GM19467 (cell line): Measurements from ENCODE around the gene MYO1E.

Experiments
- ATAC-seq: cut with Tn5 transposase; IDR thresholded peaks from one replicate; pipeline ENCODE4 v1.9.1; 2021; ENCODE audit warnings: mild to moderate bottlenecking, moderate library complexity; ENCODE audit not compliant: unreplicated experiment

The MYO1E gene

GRCh38 chr15:59099162-59099685, 273.4 kb downstream of the MYO1E start:
- ATAC-seq = no peak

GRCh38 chr15:59096429-59096828, 276.2 kb downstream of the MYO1E start:
- ATAC-seq = no peak

GRCh38 chr15:59094077-59094476, 278.6 kb downstream of the MYO1E start:
- ATAC-seq = no peak

- ATAC-seq = no peak
These were observed 284.9 kb downstream of the MYO1E start for GRCh38 chr15:59087731-59088130.
